RWPE2 (cell line): ENCODE data around the gene PRKG1.

Experiments used
- ATAC-seq: fragments of 200-7000 bp; cut with Tn5 transposase; 3 replicates; pipeline ENCODE4 v1.9.1; 2021; ENCODE audit warnings: low read depth
- DNase-seq: peaks from one replicate; pipeline ENCODE4 v3.0.0-alpha.2; 2020; ENCODE audit warnings: low spot score
- H3K27ac ChIP-seq: fragments of 450-650 bp; 2 replicates; pipeline ENCODE4 v1.5.1; 2017; ENCODE audit warnings: mild to moderate bottlenecking; ENCODE audit not compliant: poor library complexity, severe bottlenecking
- H3K27me3 ChIP-seq: fragments of 250-450 bp; sonication (Bioruptor Pico); 2 replicates; pipeline ENCODE4 v1.5.1; 2021; ENCODE audit warnings: mild to moderate bottlenecking, moderate library complexity; ENCODE audit not compliant: insufficient read depth, poor library complexity, severe bottlenecking
- H3K36me3 ChIP-seq: fragments of 250-450 bp; sonication (Bioruptor Pico); 2 replicates; pipeline ENCODE4 v1.5.1; 2020; ENCODE audit warnings: low read depth, mild to moderate bottlenecking, moderate library complexity
- H3K4me1 ChIP-seq: fragments of 250-450 bp; sonication (Bioruptor Pico); 2 replicates; pipeline ENCODE4 v1.5.1; 2021; ENCODE audit warnings: mild to moderate bottlenecking, moderate library complexity; ENCODE audit not compliant: insufficient read depth, poor library complexity, severe bottlenecking
- H3K4me3 ChIP-seq: fragments of 250-450 bp; sonication (Bioruptor Pico); 2 replicates; pipeline ENCODE4 v1.5.1; 2021; ENCODE audit warnings: mild to moderate bottlenecking, moderate library complexity; ENCODE audit not compliant: severe bottlenecking
- H3K9me3 ChIP-seq: fragments of 250-450 bp; sonication (Bioruptor Pico); 2 replicates; pipeline ENCODE4 v1.5.1; 2021; ENCODE audit warnings: mild to moderate bottlenecking, moderate library complexity; ENCODE audit not compliant: severe bottlenecking
- TF ChIP-seq, protein P1 (sequence below): fragments of 450-650 bp; IDR thresholded peaks from one replicate; pipeline ENCODE4 v1.5.1; 2017; ENCODE audit warnings: mild to moderate bottlenecking, moderate library complexity; ENCODE audit not compliant: poor library complexity, severe bottlenecking

The PRKG1 gene

DNA sequence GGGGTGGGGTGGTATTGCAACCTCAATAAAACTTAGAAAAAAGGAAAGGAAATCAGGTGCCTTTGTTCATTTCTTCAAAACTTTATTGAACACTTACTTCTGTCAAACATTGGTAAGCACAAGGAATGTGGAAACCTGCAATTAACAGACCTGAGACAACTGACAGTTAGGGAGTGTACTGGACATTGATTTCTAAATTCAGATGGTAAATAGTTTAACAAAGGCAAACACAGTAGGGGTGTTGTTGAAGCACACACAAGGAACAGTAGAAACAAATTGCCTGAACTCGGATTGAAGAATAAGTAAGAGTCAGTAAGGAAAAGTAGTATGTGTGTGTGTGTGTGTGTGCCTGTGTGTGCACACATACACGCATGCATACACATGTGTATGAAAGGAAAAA is 516.5 kb downstream of the PRKG1 start:
- Histone ChIP-seq H3K36me3 (no peaks in the 10 kb centered on the region), H3K4me1 (no peaks in the 10 kb centered on the region), H3K9me3 (no peaks in the 10 kb centered on the region), H3K27me3 (no peaks in the 10 kb centered on the region), H3K4me3 (no peak overlapping the region), H3K27ac (no peak overlapping the region)
- no peak for DNase-seq
- no peak for ATAC-seq
- TF ChIP-seq, protein P1, sequence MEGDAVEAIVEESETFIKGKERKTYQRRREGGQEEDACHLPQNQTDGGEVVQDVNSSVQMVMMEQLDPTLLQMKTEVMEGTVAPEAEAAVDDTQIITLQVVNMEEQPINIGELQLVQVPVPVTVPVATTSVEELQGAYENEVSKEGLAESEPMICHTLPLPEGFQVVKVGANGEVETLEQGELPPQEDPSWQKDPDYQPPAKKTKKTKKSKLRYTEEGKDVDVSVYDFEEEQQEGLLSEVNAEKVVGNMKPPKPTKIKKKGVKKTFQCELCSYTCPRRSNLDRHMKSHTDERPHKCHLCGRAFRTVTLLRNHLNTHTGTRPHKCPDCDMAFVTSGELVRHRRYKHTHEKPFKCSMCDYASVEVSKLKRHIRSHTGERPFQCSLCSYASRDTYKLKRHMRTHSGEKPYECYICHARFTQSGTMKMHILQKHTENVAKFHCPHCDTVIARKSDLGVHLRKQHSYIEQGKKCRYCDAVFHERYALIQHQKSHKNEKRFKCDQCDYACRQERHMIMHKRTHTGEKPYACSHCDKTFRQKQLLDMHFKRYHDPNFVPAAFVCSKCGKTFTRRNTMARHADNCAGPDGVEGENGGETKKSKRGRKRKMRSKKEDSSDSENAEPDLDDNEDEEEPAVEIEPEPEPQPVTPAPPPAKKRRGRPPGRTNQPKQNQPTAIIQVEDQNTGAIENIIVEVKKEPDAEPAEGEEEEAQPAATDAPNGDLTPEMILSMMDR = no peak

DNA sequence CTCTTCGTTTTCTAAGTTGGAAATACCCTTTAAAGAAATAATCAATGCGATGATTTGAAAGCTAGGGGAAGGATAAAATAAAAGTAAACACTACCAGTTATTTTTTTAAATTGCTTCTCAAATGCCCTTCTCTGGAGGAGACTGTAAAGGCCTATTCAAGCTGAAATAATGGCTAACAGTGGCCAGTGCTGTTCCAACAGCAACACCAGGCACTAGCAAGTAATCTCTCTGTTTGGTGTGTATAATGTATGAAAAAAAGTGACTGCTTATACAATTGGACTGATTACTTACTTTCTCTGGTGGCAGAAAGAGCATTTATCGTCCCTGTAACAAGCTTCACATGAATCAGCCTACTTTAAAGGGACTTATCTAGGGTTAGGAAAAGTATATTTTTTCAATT is 522.4 kb downstream of the PRKG1 start:
- H3K4me1 ChIP-seq = no peaks in the 10 kb centered on the region
- ATAC-seq (no peak), DNase-seq (no peak)

GRCh38 chr10:51599647-51600046 is 525.4 kb downstream of the PRKG1 start:
- no peaks in the 10 kb centered on the region for H3K27me3 ChIP-seq
- H3K27ac ChIP-seq = no peak overlapping the region
- ATAC-seq (no peak), DNase-seq (no peak)
- no peaks in the 10 kb centered on the region for H3K36me3 ChIP-seq
- H3K4me1 ChIP-seq = no peaks in the 10 kb centered on the region
- H3K4me3 ChIP-seq = no peak overlapping the region
- TF ChIP-seq, protein P1 = no peak
- H3K9me3 ChIP-seq = no peaks in the 10 kb centered on the region

More for the DNA sequence above, 522.4 kb downstream of the PRKG1 start:
- Histone ChIP-seq H3K27me3 (no peaks in the 10 kb centered on the region), H3K27ac (no peak overlapping the region), H3K36me3 (no peaks in the 10 kb centered on the region), H3K4me3 (no peak overlapping the region), H3K9me3 (no peaks in the 10 kb centered on the region)
- TF ChIP-seq, protein P1 = no peak

DNA sequence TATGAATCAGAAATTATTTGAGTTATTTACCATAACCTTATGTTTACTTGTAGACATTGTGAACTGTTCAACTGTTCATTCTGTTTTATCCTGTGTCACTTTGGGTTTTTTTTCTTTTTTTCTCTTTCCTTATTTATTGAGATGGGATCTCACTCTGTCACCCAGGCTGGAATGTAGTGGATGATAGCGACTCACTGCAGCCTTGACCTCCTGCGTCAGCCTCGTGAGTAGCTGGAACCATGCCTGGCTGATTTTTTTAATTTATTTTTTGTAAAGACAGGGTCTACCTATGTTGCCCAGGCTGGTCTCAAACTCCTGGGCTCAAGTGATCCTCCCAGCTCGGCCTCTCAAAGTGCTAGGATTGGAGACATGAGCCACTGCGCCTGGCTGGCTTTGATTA is 528.0 kb downstream of the PRKG1 start:
- TF ChIP-seq, protein P1 = no peak
- Histone ChIP-seq H3K4me3 (no peak overlapping the region), H3K4me1 (no peaks in the 10 kb centered on the region), H3K36me3 (no peaks in the 10 kb centered on the region), H3K27ac (no peak overlapping the region), H3K9me3 (no peaks in the 10 kb centered on the region), H3K27me3 (no peaks in the 10 kb centered on the region)
- ATAC-seq (no peak), DNase-seq (no peak)

GRCh38 chr10:51604579-51604978 is 530.3 kb downstream of the PRKG1 start:
- no peaks in the 10 kb centered on the region for H3K36me3 ChIP-seq
- DNase-seq (no peak), ATAC-seq (no peak)
- TF ChIP-seq, protein P1 = no peak
- H3K4me1 ChIP-seq = no peaks in the 10 kb centered on the region
- no peaks in the 10 kb centered on the region for H3K27me3 ChIP-seq
- H3K27ac ChIP-seq = no peak overlapping the region
- H3K9me3 ChIP-seq = no peaks in the 10 kb centered on the region
- no peak overlapping the region for H3K4me3 ChIP-seq
